Measurements from ENCODE around the gene USP12.

The USP12 gene

GRCh38 chr13:27183561-27184147, 12.0 kb upstream of the USP12 start:
- no peak for DNase-seq (ENCODE audit: low read depth in 2 of 2)

- no peak for DNase-seq (ENCODE audit: low read depth in 2 of 2)
These were observed 11.4 kb upstream of the USP12 start for GRCh38 chr13:27182844-27183497.

GRCh38 chr13:27182054-27182453, 10.4 kb upstream of the USP12 start:
- no peak for DNase-seq (ENCODE audit: low read depth in 2 of 2)

GRCh38 chr13:27177852-27178251, 6.2 kb upstream of the USP12 start:
- no peak for DNase-seq (ENCODE audit: low read depth in 2 of 2)

GRCh38 chr13:27176470-27177410, 5.1 kb upstream of the USP12 start:
- DNase-seq (ENCODE audit: low read depth in 2 of 2), result no peak

GRCh38 chr13:27174766-27175455, 3.3 kb upstream of the USP12 start:
- DNase-seq (ENCODE audit: low read depth in 2 of 2), result no peak

GRCh38 chr13:27172495-27172842, 858 bp upstream of the USP12 start:
- DNase-seq (ENCODE audit: low read depth in 2 of 2), result no peak

GRCh38 chr13:27171827-27172494, 350 bp upstream of the USP12 start:
- peak; percentile 76 to 79 for DNase-seq (ENCODE audit: low read depth in 2 of 2)

- peak in 1 of 2 donors; percentile 24 for DNase-seq (ENCODE audit: low read depth in 2 of 2)
These were observed 931 bp downstream of the USP12 start for GRCh38 chr13:27170516-27171243.

GRCh38 chr13:27170221-27170515, 1.4 kb downstream of the USP12 start:
- no peak for DNase-seq (ENCODE audit: low read depth in 2 of 2)

- DNase-seq (ENCODE audit: low read depth in 2 of 2), result no peak
These were observed 2.5 kb downstream of the USP12 start for GRCh38 chr13:27168906-27169657.

- no peak for DNase-seq (ENCODE audit: low read depth in 2 of 2)
These were observed 3.5 kb downstream of the USP12 start for GRCh38 chr13:27168086-27168485.

GRCh38 chr13:27166313-27166712, 5.3 kb downstream of the USP12 start:
- no peak for DNase-seq (ENCODE audit: low read depth in 2 of 2)

GRCh38 chr13:27161980-27162379, 9.6 kb downstream of the USP12 start:
- DNase-seq (ENCODE audit: low read depth in 2 of 2), result no peak

- no peak for DNase-seq (ENCODE audit: low read depth in 2 of 2)
These were observed 10.2 kb downstream of the USP12 start for GRCh38 chr13:27161423-27161822.

GRCh38 chr13:27160657-27161295, 10.8 kb downstream of the USP12 start:
- DNase-seq (ENCODE audit: low read depth in 2 of 2), result no peak

GRCh38 chr13:27159806-27160563, 11.6 kb downstream of the USP12 start:
- no peak for DNase-seq (ENCODE audit: low read depth in 2 of 2)

- DNase-seq (ENCODE audit: low read depth in 2 of 2), result no peak
These were observed 13.3 kb downstream of the USP12 start for GRCh38 chr13:27158335-27158734.
